Coronary artery (tissue), 2 donors: ENCODE results near the gene SASH1.
A peak's percentile ranks its signal among the peaks of the same experiment; 100 is the strongest.

Source experiments
- DNase-seq: peaks from one replicate; pipeline ENCODE4 v3.0.0-alpha.2; 2017; ENCODE audit warnings: low spot score
- H3K27ac ChIP-seq, 2 donors: fragments of 200-600 bp; sonication (generic); one replicate each; pipeline ENCODE4 v1.5.1; 2016 to 2019
- H3K4me3 ChIP-seq: fragments of 200-600 bp; sonication (generic); 2 replicates; pipeline ENCODE4 v1.5.1; 2016; ENCODE audit warnings: mild to moderate bottlenecking, moderate library complexity
- CTCF ChIP-seq: fragments of 200-600 bp; sonication (generic); IDR thresholded peaks from one replicate; pipeline ENCODE4 v1.5.1; 2019; ENCODE audit warnings: antibody characterized with exemption

The SASH1 gene

GRCh38 chr6:148316308-148316707 is 26.3 kb upstream of the SASH1 start:
- DNase-seq: no peak
- no peak overlapping the region for H3K4me3 ChIP-seq
- no peak for TF ChIP-seq CTCF
- no peak overlapping the region for H3K27ac ChIP-seq

- Histone ChIP-seq H3K27ac (no peak overlapping the region), H3K4me3 (no peak overlapping the region)
- no peak for TF ChIP-seq CTCF
- DNase-seq: no peak
Measured at GRCh38 chr6:148317051-148317450, 25.6 kb upstream of the SASH1 start.

- DNase-seq: no peak
- Histone ChIP-seq H3K4me3 (no peak overlapping the region), H3K27ac (no peak overlapping the region)
- no peak for TF ChIP-seq CTCF
Measured at GRCh38 chr6:148317739-148318138, 24.9 kb upstream of the SASH1 start.

- no peak overlapping the region for H3K27ac ChIP-seq
- TF ChIP-seq CTCF: no peak
- no peak overlapping the region for H3K4me3 ChIP-seq
- no peak for DNase-seq
Measured at GRCh38 chr6:148322704-148323103, 19.9 kb upstream of the SASH1 start.

GRCh38 chr6:148323344-148323743 is 19.3 kb upstream of the SASH1 start:
- Histone ChIP-seq H3K27ac (no peak overlapping the region), H3K4me3 (no peak overlapping the region)
- DNase-seq: no peak
- TF ChIP-seq CTCF: no peak

- Histone ChIP-seq H3K27ac (peak overlapping the region in 1 of 2 donors; percentile 20), H3K4me3 (no peak overlapping the region)
- DNase-seq: no peak
- TF ChIP-seq CTCF: no peak
Measured at GRCh38 chr6:148324297-148324985, 18.2 kb upstream of the SASH1 start.

GRCh38 chr6:148325316-148326068 is 17.1 kb upstream of the SASH1 start:
- H3K4me3 ChIP-seq: no peak overlapping the region
- TF ChIP-seq CTCF: no peak
- no peak overlapping the region for H3K27ac ChIP-seq
- DNase-seq: no peak
